ENCODE results near the gene TFAP2C. TPM values are rescaled to one million over a fixed set of nuclear protein-coding genes. Genes with fewer than 3 reads are reported as not detected.

The TFAP2C gene
- polyA plus RNA-seq, 1 donor (not counting 4 experiments of a cell fraction or from before 2014, with no cell fraction given): 11.5 TPM

- no peak for DNase-seq (ENCODE audit: low read depth, low spot score)
- dilution Hi-C loops (cut with MboI; ENCODE audit: extremely low pct_ligation_motif_present, low sequenced_read_pairs): no loop called here
Measured at GRCh38 chr20:56605261-56605996, 23.7 kb upstream of the TFAP2C start.

GRCh38 chr20:56606174-56606945, 22.7 kb upstream of the TFAP2C start:
- TF ChIP-seq CTCF (optimal IDR thresholded peaks at IDR 0.05 in 1 of 3, IDR thresholded peaks at IDR 0.05 in 1 of 3, conservative IDR thresholded peaks at IDR 0.05 in 1 of 3; ENCODE audit: extremely low read depth in 1 of 3, insufficient read depth in 2 of 3, low read length in 3 of 3) (no peak), EZH2 (IDR thresholded peaks at IDR 0.05; ENCODE audit: low read length) (no peak)
- no peaks in the 10 kb centered on the region for H3K79me2 ChIP-seq (ENCODE audit: control insufficient read depth, insufficient read depth, low read length)
- peak; percentile 46 for FAIRE-seq
- H4K20me1 ChIP-seq (ENCODE audit: control insufficient read depth, extremely low read depth, insufficient read depth, low read length): no peaks in the 10 kb centered on the region
- H3K36me3 ChIP-seq (ENCODE audit: control insufficient read depth in 2 of 2, extremely low read depth in 1 of 2, insufficient read depth in 2 of 2, low read length in 2 of 2): no peaks in the 10 kb centered on the region
- no peaks in the 10 kb centered on the region for H3K27me3 ChIP-seq (ENCODE audit: control insufficient read depth, extremely low read depth, insufficient read depth, low read length)
- peaks cover 13% of the 10 kb centered on the region for H3K4me1 ChIP-seq (ENCODE audit: control insufficient read depth, extremely low read depth, insufficient read depth, low read length)
- DNase-seq (ENCODE audit: low read depth, low spot score): no peak
- H3K4me3 ChIP-seq (ENCODE audit: control insufficient read depth in 2 of 3, extremely low read depth in 1 of 3, insufficient read depth in 2 of 3, low read depth in 1 of 3, low read length in 3 of 3): no peak overlapping the region
- H3K9ac ChIP-seq (ENCODE audit: control insufficient read depth, extremely low read depth, insufficient read depth, low read length): no peak overlapping the region
- no peak overlapping the region for H3K27ac ChIP-seq (ENCODE audit: control insufficient read depth, insufficient read depth, low read length)
- H2AFZ ChIP-seq (ENCODE audit: control insufficient read depth, low read length): no peak overlapping the region
- H3K9me1 ChIP-seq (ENCODE audit: control insufficient read depth, extremely low read depth, insufficient read depth, low read length): no peaks in the 10 kb centered on the region
- peak overlapping the region; percentile 37 for H3K4me2 ChIP-seq (ENCODE audit: control insufficient read depth, extremely low read depth, insufficient read depth, low read depth, low read length)
- no peaks in the 10 kb centered on the region for H3K9me3 ChIP-seq (ENCODE audit: control insufficient read depth, low read depth, low read length)
- dilution Hi-C loops (cut with MboI; ENCODE audit: extremely low pct_ligation_motif_present, low sequenced_read_pairs): no loop called here

More at GRCh38 chr20:56605261-56605996, 23.7 kb upstream of the TFAP2C start:
- FAIRE-seq: no peak
- Histone ChIP-seq H3K79me2 (ENCODE audit: control insufficient read depth, insufficient read depth, low read length) (no peaks in the 10 kb centered on the region), H2AFZ (ENCODE audit: control insufficient read depth, low read length) (no peak overlapping the region), H3K27me3 (ENCODE audit: control insufficient read depth, extremely low read depth, insufficient read depth, low read length) (no peaks in the 10 kb centered on the region), H3K9me3 (ENCODE audit: control insufficient read depth, low read depth, low read length) (no peaks in the 10 kb centered on the region), H3K4me2 (ENCODE audit: control insufficient read depth, extremely low read depth, insufficient read depth, low read depth, low read length) (no peak overlapping the region), H3K4me1 (ENCODE audit: control insufficient read depth, extremely low read depth, insufficient read depth, low read length) (peaks cover 13% of the 10 kb centered on the region), H3K36me3 (ENCODE audit: control insufficient read depth in 2 of 2, extremely low read depth in 1 of 2, insufficient read depth in 2 of 2, low read length in 2 of 2) (no peaks in the 10 kb centered on the region), H4K20me1 (ENCODE audit: control insufficient read depth, extremely low read depth, insufficient read depth, low read length) (no peaks in the 10 kb centered on the region), H3K27ac (ENCODE audit: control insufficient read depth, insufficient read depth, low read length) (no peak overlapping the region), H3K9ac (ENCODE audit: control insufficient read depth, extremely low read depth, insufficient read depth, low read length) (no peak overlapping the region), H3K4me3 (ENCODE audit: control insufficient read depth in 2 of 3, extremely low read depth in 1 of 3, insufficient read depth in 2 of 3, low read depth in 1 of 3, low read length in 3 of 3) (no peak overlapping the region), H3K9me1 (ENCODE audit: control insufficient read depth, extremely low read depth, insufficient read depth, low read length) (no peaks in the 10 kb centered on the region)
- TF ChIP-seq CTCF (optimal IDR thresholded peaks at IDR 0.05 in 1 of 3, IDR thresholded peaks at IDR 0.05 in 1 of 3, conservative IDR thresholded peaks at IDR 0.05 in 1 of 3; ENCODE audit: extremely low read depth in 1 of 3, insufficient read depth in 2 of 3, low read length in 3 of 3): no peak
- TF ChIP-seq EZH2 (IDR thresholded peaks at IDR 0.05; ENCODE audit: low read length): no peak

All from keratinocyte (primary cell).